GM21723 (cell line): ENCODE data around the gene TTLL3.
"Not testable (repeated sequence)": the region's sequence is repeated elsewhere in the genome, so short reads cannot be mapped to it uniquely, and the experiment has no call there.

ENCODE experiments used
- ATAC-seq: cut with Tn5 transposase; IDR thresholded peaks from one replicate; pipeline ENCODE4 v1.9.1; 2021; ENCODE audit warnings: mild to moderate bottlenecking, moderate library complexity; ENCODE audit not compliant: unreplicated experiment

Gene TTLL3

GRCh38 chr3:9864200-9864927 lies 54.3 kb downstream of the TTLL3 start:
- ATAC-seq = no peak

GRCh38 chr3:9865125-9865637 lies 55.1 kb downstream of the TTLL3 start:
- ATAC-seq = not testable (repeated sequence)

DNA sequence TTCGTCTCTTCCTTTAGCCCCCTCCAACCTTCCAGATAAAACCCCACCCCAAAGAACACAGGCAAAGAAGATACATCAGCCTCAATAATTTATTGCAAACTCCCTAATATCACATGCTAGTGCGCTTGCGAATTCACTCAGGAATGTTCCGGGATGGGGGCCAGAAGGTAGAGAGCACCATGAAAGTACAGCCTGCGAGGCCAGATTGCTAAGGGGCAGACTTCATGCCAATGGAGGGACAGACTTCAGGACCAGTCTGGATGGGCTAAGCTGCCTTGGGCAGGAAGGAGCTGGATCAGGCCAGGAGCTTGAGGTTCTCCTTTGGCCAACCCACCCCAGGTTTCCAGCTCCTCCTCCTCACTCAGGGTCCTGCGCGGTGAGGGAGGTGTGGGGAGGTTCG lies 56.6 kb downstream of the TTLL3 start:
- ATAC-seq = no peak

DNA sequence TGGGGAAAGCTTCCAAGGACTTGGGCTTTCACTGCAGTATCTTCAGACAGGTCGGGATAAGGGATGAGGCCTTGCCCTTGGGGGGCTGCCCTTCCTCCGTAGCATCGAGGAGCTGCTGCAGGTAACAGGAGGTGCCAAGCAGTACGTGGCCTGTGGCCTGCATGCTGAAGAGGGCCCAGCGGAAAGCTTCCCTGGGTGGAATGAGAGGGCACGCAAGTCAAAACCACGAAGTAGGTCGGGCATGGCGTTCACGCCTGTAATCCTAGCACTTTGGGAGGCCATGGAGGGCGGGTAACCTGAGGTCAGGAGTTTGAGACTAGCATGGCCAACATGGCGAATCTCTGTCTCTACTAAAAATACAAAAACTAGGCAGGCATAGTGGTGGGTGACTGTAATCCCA lies 57.0 kb downstream of the TTLL3 start:
- ATAC-seq = no peak

DNA sequence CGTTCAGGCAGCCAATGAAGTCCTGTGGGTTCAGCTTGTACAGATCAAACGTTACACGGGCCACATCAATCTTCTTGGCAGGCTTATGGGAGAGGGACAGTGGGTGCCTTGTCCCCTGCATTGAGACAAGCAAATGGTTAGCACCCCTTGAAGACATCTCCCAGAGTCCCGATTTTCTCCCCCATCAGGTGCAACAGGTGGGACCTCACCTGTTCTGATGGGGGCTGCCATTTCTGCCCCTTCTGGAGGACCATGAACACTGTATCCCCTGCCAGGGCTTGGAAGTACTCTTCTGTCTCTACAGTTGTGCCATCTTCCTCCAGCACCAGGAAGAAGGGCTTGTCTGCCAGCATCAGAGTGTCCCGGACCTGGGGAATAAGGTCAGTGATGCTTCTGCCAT lies 59.9 kb downstream of the TTLL3 start:
- ATAC-seq = no peak

- no peak for ATAC-seq
Measured at GRCh38 chr3:9870978-9871377, 60.9 kb downstream of the TTLL3 start.

GRCh38 chr3:9872067-9872466 lies 62.0 kb downstream of the TTLL3 start:
- not testable (repeated sequence) for ATAC-seq

DNA sequence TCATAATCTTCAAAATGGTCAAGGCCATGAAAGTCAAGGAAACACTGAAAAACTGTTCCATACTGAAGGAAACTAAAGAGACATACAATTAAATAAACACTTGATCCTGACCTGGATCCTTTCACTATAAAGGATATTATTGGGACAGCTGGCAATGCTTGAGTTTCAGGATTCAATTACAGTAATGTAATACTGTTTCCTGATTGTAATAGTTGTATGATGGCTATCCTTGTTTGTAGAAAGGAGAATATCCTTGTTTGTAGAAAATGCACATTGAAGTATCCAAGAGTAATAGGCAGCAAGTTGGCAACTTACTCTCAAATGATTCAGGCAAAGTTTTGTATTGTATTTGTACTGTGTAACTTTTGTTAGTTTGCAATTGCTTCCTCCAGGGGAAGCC lies 65.4 kb downstream of the TTLL3 start:
- ATAC-seq = no peak

- ATAC-seq = not testable (repeated sequence)
Measured at GRCh38 chr3:9876255-9876654, 66.2 kb downstream of the TTLL3 start.

DNA sequence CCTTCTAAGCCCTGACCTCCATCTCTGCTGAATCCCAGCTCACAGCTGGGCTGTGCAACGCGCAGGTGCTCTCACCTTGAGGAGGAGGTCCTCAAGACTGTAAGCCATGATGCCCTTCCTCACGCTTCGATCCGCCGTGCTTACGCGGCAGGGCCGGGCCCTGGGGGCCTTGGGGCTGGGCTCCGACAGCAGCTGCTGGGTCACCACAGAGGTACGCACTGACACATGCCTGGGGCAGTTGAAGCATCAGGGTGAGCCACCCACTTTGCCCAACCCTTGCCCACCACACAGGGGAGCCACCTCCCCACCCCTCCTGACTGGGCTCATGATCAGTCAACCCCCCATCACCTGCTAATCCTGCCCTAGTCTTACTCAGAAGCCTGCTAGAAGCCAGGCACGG lies 66.9 kb downstream of the TTLL3 start:
- ATAC-seq = no peak

- no peak for ATAC-seq
Measured at GRCh38 chr3:9878700-9879099, 68.6 kb downstream of the TTLL3 start.

DNA sequence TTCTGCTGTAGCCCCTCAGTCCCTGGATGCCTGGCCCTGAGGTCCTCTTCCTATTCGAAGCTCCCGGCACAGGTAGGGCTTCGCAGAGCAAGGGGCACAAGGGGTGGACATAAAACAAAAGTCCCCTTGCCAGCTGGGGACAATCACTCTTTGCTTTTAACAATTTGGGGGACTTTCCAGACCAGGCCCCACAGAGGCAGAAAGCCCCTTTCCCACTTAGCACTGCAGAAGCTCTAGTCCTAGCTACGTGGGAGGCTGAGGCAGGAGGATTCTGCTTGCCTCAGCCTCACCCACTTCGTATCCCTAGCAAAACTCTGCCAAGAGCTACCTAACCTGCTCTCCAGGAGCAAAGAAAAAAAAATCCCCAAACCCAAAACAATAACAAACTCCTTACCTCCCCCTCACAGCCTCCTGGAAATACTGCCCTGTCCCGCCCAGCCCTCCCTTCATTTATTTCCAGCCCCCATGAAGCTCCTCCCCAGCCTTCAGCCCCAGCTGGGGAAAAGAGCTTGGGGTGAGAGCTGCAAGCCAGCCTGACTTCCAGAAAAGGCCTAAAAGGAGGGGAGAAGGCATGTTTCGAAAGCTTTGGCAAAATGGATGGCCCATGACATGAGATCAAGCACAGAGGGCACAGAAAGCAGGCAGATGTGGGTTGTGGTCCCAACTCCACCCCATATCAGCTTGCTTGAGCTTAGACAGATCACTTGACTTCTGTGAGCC lies 69.9 kb downstream of the TTLL3 start, which contains the start of gene CIDEC:
Gene CIDEC, minus strand, starts transcription at position 424 of the 720 bp plus-strand sequence. CDS start 1,767 bp downstream, outside the sequence.
- ATAC-seq = no peak

DNA sequence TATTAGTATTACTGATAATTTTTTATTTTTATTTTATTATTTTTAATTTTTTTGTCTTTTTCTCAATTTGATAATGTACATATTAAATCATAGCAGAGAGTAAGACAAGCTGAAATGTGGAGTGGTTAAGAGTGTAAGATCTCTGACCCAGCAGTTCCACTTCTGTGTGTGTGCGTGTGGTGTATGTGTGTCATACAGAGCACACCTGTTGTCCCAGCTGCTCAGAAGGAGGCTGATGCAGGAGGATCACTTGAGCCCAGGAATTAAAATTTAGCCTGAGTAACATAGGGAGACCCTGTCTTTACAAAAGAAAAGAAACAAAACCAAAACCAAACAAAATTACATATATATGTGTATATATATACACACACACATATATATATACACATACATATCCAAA lies 71.4 kb downstream of the TTLL3 start:
- ATAC-seq = no peak

DNA sequence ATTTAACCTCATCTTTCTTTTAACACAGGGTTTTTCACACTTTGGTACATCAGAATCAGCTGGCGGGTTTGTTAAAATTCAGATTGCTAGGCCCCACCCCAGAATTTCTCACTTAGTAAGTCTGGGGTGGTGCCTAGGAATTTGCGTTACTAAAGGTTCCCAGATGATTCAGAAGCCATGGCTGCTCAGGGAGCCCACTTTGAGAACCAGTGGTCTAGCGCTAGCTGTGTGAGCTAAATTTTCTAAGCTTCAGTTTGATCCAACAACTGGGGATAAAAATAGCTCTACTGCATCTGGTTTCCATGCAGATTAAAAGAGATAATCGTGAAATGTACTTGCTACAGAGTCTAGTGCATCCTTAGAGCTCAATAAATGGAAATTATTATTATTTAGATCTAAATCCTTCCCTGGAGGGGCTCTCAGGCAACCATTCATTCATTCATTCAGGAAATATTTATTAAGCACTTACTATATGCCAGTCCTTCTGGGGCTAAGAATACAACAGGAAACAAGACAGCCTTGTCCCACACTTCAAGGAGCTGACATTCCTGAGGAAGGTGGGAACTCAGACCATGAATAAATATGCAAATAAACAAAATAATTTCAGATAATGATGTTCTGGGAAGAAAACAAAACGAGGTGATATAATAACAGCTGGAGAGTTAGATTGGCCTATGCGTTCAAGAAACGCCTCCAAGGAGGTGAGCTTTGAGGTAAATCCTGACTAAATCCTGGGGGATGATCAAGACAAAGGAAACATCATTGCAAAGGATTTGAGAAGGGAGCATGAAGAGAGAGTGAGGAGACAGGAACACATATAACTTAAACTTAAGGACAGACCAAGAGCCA lies 73.9 kb downstream of the TTLL3 start:
- ATAC-seq = no peak

GRCh38 chr3:9884555-9885165 lies 74.6 kb downstream of the TTLL3 start:
- ATAC-seq = no peak
